Activated CD4-positive, alpha-beta T cell treated with anti-CD3 and anti-CD28 coated beads, Interleukin-2, amount 50 U/mL, for 48 hours (primary cell): Measurements from ENCODE around the gene DLG1.
"Not testable (repeated sequence)": the region's sequence is repeated elsewhere in the genome, so short reads cannot be mapped to it uniquely, and the experiment has no call there.

Experiments
- DNase-seq, 2 experiments: peaks; one replicate each; pipeline ENCODE4 v3.0.0-alpha.2; 2020

DLG1 gene

GRCh38 chr3:197239857-197240256 is 58.6 kb downstream of the DLG1 start:
- DNase-seq: no peak

DNA sequence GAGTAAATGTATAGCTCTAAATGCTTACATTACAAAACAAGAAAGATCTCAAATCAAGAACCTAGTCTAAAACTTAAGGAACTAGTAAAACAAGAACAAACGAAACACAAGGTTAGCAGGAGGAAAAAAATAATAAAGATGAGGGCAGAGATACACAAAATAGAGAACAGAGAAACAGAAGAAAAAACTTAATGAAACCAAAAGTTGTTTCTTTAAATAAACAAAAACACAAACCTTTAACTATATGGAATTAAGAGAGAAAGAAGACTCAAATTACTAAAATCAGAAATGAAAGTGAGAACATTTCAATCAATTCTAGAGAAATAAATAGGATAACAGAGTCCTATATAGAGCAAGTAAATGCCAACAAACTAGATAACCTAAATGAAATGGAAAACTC is 59.6 kb downstream of the DLG1 start:
- no peak for DNase-seq

DNA sequence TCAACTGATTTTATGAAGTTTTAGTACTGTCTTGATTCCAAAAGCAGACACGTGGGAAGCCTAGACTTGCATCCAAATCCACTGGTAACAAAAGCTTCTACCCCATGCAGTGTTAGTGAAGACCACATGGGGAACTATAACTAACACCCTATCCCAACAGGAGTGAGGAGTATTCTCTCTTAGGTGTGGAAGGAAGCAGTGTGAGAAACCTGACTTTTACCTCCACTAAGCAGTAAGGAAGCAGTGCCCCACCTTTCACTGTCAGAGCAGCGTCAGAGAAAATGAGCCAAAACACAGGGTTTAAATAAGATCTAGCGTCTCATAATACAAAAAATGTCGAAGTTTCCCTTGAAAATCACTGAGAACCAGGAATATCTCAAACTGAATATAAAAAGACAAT is 60.5 kb downstream of the DLG1 start:
- DNase-seq: no peak

DNA sequence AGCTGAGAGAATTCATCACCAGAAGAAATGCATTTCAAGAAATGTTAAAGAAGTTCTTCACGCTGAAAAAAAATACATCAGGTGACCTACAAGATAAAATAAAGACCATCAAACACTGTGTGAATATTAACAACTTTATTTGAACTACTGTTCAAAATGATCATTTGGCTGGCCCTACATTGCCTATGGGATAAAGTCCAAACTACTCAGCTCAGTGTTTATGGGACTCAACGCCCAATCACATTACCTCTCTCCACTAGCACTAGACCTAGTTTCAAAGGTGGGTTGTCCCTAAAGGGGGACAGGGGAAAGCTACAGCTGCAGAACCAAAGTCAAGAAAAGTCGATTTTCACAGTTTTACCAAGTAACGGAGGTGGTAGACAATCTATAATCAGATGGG is 62.0 kb downstream of the DLG1 start:
- no peak for DNase-seq

DNA sequence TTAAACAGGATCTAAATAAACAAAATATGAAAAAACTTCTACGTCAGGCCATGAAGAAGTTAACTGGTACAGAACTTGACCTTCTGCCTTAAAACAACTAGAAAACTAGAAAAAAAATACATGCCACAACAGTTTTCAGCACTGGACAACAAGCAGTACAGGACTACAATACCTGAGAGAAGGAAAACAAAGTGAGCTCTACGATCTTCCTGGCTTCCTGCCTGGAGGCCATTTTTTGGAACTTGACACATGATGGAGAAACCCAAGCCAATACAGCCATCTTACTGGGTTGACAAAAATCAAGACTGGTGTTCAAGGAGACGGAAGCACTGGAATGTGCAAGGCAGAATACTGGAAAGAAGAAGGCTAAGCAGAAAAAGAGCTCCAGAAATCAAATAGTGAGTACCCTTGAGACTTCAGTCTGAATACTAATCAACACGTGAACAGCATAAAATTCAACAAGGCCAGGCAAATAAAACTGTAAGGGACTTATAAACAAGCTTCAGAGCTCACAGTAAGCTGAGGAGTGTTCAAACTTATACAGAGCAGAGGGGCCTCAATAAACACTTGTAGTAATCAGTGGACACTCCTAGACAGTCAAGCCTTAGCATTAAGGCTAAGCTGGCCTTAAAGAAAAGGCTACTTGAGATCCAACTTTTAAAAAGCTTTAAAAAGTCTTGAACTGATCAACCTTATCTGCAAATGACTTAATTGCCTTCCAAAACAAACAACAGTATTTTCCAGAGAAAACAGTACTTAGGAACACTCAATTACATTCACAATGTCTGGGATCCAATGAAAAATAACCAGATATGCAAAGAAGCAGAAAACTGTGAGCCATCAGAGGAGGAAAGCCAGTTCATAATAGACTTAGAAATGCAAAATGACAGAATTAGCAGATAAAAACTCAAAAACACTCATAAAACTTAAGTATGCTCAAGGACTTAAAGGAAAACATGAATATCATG is 63.2 kb downstream of the DLG1 start:
- no peak for DNase-seq

GRCh38 chr3:197231321-197231720 is 67.1 kb downstream of the DLG1 start:
- no peak for DNase-seq

GRCh38 chr3:197229836-197230235 is 68.6 kb downstream of the DLG1 start:
- DNase-seq: no peak

DNA sequence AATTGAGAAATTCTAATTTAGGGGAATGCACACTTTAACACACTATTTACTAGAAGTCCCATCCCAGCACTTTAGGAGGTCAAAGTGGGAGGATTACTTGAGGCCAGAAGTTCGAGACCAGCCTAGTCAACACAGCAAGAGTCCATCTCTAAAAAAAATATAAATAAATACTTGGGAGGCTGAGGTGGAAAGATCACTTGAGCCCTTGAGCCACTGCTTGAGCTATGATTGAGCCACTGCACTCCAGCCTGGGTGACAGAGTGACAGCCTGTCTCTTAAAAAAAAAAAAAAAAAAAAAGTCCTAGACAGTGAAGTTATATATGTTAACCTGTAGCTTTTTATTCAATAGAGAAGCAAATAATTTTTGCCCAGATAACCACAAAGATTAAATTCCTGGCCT is 69.2 kb downstream of the DLG1 start:
- DNase-seq: no peak

DNA sequence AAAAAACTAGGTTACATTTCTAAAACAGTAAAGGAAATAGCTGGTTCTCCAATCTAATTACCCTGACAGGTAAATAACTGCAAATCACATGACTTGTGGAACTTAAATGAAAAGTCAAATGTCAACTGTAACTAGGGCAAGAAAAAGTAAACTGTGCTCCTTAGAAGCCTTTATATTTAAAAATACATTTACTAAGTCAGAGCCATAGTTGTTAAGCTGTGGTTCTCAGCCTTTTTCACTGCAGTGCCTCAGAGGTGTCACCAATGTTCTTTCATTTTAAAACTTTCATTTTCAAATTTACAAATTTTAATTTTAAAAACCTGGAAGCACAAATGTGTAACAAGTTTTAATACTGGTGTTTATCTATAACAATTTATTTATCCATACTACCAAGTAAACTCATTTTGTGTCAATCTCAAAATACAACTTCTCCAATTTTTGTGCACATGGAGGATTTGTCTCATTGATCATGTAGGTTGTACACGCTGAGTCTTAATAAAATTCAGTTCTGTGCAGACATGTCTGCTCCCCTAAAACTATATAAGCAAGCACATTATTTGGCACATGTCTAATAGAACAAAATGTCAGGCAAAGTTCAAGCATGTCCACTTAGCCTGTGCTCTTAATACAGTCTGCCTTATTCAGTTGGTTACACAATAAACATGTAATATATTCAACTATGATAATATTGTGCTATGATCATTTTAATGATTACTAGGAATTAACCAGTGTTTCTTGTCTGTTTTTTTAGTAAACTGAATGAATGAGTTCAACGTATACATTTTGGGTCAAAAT is 70.4 kb downstream of the DLG1 start:
- DNase-seq: no peak

DNA sequence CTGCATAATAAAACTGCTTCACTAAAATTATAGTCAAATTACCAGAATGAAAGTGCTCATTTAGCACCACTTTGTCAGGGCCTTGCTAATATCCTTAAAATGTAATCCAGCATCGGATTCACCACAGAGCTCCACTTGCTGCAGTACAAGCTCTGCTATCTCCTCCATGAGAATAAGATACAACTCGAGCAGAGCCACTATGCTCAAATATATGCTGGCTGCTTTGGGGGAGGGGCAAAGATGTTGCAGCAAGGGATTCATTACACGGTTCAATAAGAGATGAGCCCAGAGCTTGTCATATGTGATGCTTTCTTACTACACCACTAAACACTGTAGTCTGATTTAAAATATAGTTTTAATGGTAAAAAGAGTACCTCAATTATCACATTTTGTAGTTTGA is 72.2 kb downstream of the DLG1 start:
- no peak for DNase-seq

DNA sequence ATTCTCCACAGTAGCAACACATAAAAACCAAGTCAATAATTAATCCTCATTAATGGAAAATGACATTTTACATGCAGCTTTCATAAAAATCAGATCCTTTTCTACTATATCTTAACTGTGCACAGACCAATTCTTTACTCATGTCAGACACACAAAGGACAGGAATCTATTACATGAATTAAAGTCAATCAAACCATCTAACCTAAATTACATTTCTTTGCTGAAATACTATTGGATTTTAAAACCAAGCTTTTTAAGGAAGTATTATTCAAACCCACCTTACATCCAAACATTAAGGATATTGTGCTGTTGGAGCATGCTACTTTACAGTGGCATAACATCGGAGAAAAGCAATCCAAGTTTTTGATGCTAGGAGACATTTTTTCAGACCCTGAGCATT is 72.8 kb downstream of the DLG1 start:
- no peak for DNase-seq

GRCh38 chr3:197224034-197224444 is 74.4 kb downstream of the DLG1 start:
- DNase-seq: no peak

GRCh38 chr3:197222937-197223370 is 75.5 kb downstream of the DLG1 start:
- no peak for DNase-seq

GRCh38 chr3:197219619-197220018 is 78.8 kb downstream of the DLG1 start:
- no peak for DNase-seq

DNA sequence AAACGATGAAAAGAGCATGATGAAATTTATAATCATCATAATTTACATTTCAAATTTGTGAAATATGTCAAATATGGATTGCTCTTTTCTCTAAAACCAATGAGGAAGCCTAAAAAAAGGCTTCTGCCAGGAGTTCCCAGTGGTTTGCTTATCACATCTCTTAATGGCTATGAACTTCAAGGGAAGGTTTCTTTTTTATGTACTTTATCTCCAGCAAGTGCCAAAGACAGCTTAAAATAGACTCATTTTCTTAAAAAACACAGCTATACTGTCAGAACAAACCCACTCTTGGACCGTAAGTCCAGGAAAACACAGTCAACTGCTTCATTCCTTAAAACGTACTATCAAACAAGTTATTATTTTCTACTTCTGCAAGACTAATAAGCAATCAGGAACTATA is 80.2 kb downstream of the DLG1 start:
- DNase-seq: no peak

DNA sequence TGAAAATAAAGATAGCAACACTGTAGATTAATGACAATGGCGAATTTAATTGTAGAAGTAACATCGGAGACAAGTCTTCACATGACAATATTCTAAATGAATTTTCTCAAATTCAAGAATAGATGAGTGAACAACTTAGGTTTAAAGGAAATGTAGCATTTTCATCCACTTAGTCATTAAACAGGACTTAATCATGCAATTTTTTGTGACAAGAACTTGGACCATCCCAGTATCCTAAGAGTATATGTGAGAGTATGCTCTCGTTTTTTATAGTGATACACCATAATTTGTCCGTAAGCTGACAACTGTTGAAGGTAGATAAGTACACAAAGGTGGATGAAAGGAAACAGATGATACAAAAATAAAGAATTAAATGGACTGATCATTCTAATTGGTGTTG is 81.5 kb downstream of the DLG1 start:
- no peak for DNase-seq

DNA sequence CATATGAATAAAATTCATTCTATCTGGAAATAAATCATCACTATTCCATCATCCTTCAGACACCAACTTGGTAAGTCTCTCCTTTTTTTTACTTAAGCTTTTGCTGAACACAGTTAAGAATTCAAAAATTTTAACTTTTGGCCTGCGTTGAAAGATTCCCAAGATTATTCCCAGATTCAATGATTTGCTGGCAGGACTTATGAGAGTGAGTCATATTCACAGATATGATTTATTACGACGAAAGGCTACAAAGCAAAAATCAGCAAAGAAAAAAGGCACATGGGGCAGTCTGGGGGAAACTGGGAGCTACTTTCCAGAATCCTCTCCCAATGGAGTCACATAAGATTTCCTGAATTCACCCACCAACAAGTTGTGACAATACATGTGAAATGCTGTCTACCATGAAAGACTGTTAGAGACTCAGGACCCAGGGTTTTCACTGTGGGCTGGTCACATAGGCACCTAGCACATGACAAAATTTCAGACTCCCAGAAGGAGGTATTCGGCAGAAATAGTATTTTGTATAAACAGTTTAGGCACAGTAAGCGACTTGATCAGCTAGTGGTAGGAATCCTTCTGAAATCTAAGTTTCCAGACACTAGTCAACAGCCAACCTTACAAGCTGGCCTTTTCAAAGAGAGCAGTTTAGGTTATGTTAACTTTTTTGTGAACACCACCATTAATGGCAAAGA is 82.1 kb downstream of the DLG1 start:
- no peak for DNase-seq

DNA sequence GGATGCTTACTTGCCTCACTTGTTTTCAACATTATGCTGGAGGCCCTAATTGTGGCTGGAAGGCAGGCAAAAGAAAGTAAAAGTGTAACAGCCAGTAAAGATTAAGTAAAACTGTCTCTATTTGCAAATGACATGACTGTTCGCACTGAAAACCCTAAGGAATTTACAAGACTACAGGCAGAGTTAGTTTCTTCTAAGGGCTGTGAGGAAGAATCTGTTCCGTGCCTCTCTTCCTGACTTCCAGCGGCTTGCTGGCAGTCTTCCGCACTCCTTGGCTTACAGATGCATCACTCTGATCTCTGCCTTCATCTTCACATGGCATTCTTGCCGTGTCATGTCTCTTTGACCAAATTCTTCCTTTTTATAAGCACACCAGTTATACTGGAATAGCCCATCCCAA is 86.1 kb downstream of the DLG1 start:
- DNase-seq: no peak

- not testable (repeated sequence) for DNase-seq
These were observed 86.7 kb downstream of the DLG1 start for GRCh38 chr3:197211698-197212097.

GRCh38 chr3:197209366-197210260 is 88.8 kb downstream of the DLG1 start:
- no peak for DNase-seq

DNA sequence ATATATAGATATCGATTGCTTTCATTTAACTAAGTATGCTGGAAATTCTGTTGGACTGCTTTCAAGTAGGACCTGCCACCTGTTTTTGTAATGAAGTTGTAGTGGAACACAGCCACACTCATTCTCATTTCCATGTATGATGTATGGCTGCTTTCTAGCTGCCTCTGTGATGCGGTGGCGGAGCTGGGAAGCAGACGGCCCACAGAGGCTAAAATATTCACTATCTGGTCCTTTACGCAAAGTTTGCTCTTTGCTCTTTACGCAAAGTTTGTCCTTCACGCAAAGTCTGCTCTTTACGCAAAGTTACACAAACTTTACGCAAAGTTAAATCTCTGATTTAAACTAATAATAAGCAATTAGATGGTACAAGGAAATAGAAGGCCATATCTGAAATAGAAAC is 91.5 kb downstream of the DLG1 start:
- DNase-seq: no peak

GRCh38 chr3:197205675-197206074 is 92.7 kb downstream of the DLG1 start:
- DNase-seq: no peak
